KG1 (cell line): ENCODE results near the gene MORF4L2.

Experiments
- DNase-seq: peaks from one replicate; lab custom pipeline; 2025; lab: John Stamatoyannopoulos, UW

MORF4L2 gene

DNA sequence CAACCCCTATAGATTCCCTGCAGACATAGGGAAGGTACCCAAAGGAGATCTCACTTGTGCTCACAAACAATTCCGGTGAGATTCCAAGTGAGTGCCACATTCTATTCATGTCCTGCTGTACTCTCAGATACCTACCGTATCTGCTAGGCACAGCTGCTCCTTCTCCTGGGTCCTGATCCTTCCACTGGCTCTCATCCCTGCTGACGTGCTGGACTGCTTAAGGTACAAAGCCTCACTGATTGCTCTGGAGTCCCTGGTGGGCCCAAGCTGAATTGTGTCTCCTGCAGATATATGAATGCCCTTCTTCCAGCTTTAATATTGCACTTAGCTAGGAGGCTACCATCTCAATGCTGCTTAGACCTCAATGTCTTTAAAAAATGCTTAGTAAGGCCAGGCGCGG is 55.4 kb downstream of the MORF4L2 start:
- DNase-seq, result no peak

GRCh38 chrX:103630171-103630511 is 56.4 kb downstream of the MORF4L2 start:
- DNase-seq, result no peak

GRCh38 chrX:103629318-103630170 is 57.0 kb downstream of the MORF4L2 start:
- DNase-seq, result no peak

- DNase-seq, result peak; percentile 30
Observed at GRCh38 chrX:103628386-103629317, 57.8 kb downstream of the MORF4L2 start, which contains the start of gene TCEAL1. Gene TCEAL1, plus strand, starts transcription at chrX:103628975. Its CDS starts 942 bp downstream, at chrX:103629917.

DNA sequence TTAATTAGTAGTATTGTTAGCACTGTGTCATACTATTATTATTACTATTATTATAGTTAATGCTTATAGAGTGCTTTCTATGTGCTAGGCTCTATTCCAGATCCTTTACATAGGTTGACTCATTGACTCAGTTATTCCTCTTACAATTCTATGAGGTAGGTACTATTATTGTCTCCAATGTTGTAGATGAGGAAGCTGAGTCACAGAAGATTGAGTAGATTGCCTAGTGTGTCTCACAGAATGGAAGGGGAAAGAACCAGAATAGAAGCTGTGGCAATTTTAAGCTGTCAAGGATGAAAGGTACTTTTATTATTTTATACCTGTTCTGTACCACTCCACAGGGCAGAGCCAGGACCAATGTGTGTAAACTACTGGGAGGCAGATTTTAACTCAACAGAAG is 59.6 kb downstream of the MORF4L2 start:
- no peak for DNase-seq
